ENCODE results near the gene CST8. TPM values are rescaled to one million over a fixed set of nuclear protein-coding genes. Genes with fewer than 3 reads are reported as not detected.

Gene CST8
- total RNA-seq, 1 experiment from 2014 or later, result not detected

- Histone ChIP-seq H3K4ac (ENCODE audit: low read depth, low read length) (no peak overlapping the region), H2BK120ac (ENCODE audit: low read depth, low read length, poor library complexity, severe bottlenecking) (no peak overlapping the region), H4K91ac (ENCODE audit: insufficient read length, low read depth, low read length) (no peak overlapping the region), H3K27me3 (ENCODE audit: insufficient read depth, low read length) (no peaks in the 10 kb centered on the region; the same call in 1 of the 2 replicates), H3K18ac (ENCODE audit: insufficient read length, low read depth, low read length) (no peak overlapping the region), H3K56ac (ENCODE audit: insufficient read length, low read depth, low read length) (no peak overlapping the region), H3K14ac (ENCODE audit: insufficient read depth, low read length) (no peak overlapping the region), H3T11ph (ENCODE audit: low read length) (no peak overlapping the region), H3K9me3 (ENCODE audit: control insufficient read depth, low read depth, low read length) (no peaks in the 10 kb centered on the region), H2BK5ac (ENCODE audit: insufficient read length, low read length) (no peak overlapping the region), H3K4me1 (ENCODE audit: insufficient read depth, low read length) (no peaks in the 10 kb centered on the region), H4K5ac (ENCODE audit: insufficient read length, low read depth, low read length) (no peak overlapping the region), H4K8ac (replicated peaks; ENCODE audit: insufficient read length, low read depth, low read length) (no peak overlapping the region), H2AK5ac (ENCODE audit: insufficient read length, low read length) (no peak overlapping the region), H2BK12ac (ENCODE audit: insufficient read length, low read depth, low read length) (no peak overlapping the region), H2BK15ac (ENCODE audit: low read depth, low read length) (no peak overlapping the region), H2BK20ac (ENCODE audit: low read depth, low read length, poor library complexity, severe bottlenecking) (no peak overlapping the region), H3K9ac (ENCODE audit: extremely low read depth, insufficient read length, low read length) (no peak overlapping the region), H3K4me2 (ENCODE audit: insufficient read depth, insufficient read length, low read length) (no peak overlapping the region), H3K23me2 (ENCODE audit: insufficient read length, low read depth, low read length, poor library complexity, severe bottlenecking) (no peaks in the 10 kb centered on the region), H4K20me1 (ENCODE audit: control insufficient read depth, insufficient read depth, insufficient read length) (no peaks in the 10 kb centered on the region), H2AFZ (ENCODE audit: low read length) (no peak overlapping the region), H3K79me2 (ENCODE audit: insufficient read depth, low read length) (no peaks in the 10 kb centered on the region), H3K27ac (ENCODE audit: insufficient read length, low read depth, low read length) (no peak overlapping the region), H3K23ac (ENCODE audit: insufficient read length, low read depth, low read length) (no peak overlapping the region), H3K79me1 (ENCODE audit: insufficient read depth, low read depth, low read length, poor library complexity, severe bottlenecking) (no peaks in the 10 kb centered on the region)
- Mint-ChIP-seq H3K4me3 (no peak overlapping the region), H3K9me3 (peaks cover 12 to 20% of the 10 kb centered on the region in 2 experiments), H3K36me3 (ENCODE audit: insufficient read depth in 1 of 3, low read depth in 3 of 3) (peaks cover 0 to 16% (median 4%) of the 10 kb centered on the region in 3 experiments; a peak in 3 of 7 replicates), H3K4me1 (peaks cover 31 to 45% of the 10 kb centered on the region in 2 experiments), H3K27ac (peak overlapping the region in 2 of 3 experiments; percentile 19 to 42; a peak in 2 of 7 replicates), H3K27me3 (ENCODE audit: low read depth) (peaks cover 6% of the 10 kb centered on the region)
- no peak for TF ChIP-seq CTCF (conservative IDR thresholded peaks at IDR 0.05)
- no peak for DNase-seq
- no CpG with 5 or more reads among the region's 5 CpGs for WGBS (ENCODE audit: extremely low coverage, insufficient read length, low lambda C conversion rate)
Measured at GRCh38 chr20:23515250-23515939, 24.5 kb downstream of the CST8 start.
